IPS-15b (cell line): Measurements from ENCODE around the gene IL4I1.

Experiments
- H3K27me3 ChIP-seq: one replicate; pipeline ENCODE4 v1.6.1; 2013; ENCODE audit warnings: low read length; ENCODE audit not compliant: control insufficient read depth, insufficient read depth
- H3K36me3 ChIP-seq: one replicate; pipeline ENCODE4 v1.6.1; 2013; ENCODE audit warnings: low read length; ENCODE audit not compliant: control insufficient read depth, insufficient read depth
- H3K4me1 ChIP-seq: one replicate; pipeline ENCODE4 v1.6.1; 2013; ENCODE audit warnings: mild to moderate bottlenecking, low read length; ENCODE audit not compliant: control insufficient read depth, insufficient read depth
- H3K4me3 ChIP-seq: one replicate; pipeline ENCODE4 v1.5.1; 2013; ENCODE audit warnings: low read depth, low read length
- H3K9ac ChIP-seq: one replicate; pipeline ENCODE4 v1.6.1; 2013; ENCODE audit warnings: low read depth, mild to moderate bottlenecking, low read length
- H3K9me3 ChIP-seq: one replicate; pipeline ENCODE4 v1.6.1; 2013; ENCODE audit warnings: mild to moderate bottlenecking, low read length; ENCODE audit not compliant: control insufficient read depth, insufficient read depth

Gene IL4I1

GRCh38 chr19:49889038-49889686 is 7.5 kb downstream of the IL4I1 start:
- peaks cover 16% of the 10 kb centered on the region for H3K36me3 ChIP-seq
- no peaks in the 10 kb centered on the region for H3K9me3 ChIP-seq
- no peak overlapping the region for H3K9ac ChIP-seq
- peaks cover 2% of the 10 kb centered on the region for H3K27me3 ChIP-seq
- no peak overlapping the region for H3K4me3 ChIP-seq
- H3K4me1 ChIP-seq, result no peaks in the 10 kb centered on the region

DNA sequence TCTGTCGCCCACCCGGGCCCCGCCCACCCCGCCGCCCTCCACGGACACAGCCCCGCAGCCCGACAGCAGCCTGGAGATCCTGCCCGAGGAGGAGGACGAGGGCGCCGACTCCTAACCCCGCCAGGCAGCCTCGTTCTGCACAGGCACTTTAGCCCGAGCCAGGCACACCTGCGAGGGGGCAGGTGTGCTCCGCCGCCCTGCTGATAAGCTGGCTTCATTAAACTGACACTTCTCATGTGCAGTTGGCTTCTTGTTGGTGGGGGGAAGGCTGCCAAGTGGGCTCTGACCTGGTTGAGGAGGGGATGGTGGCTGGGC is 8.2 kb downstream of the IL4I1 start:
- H3K4me3 ChIP-seq, result no peak overlapping the region
- peaks cover 23% of the 10 kb centered on the region for H3K36me3 ChIP-seq
- H3K9me3 ChIP-seq, result no peaks in the 10 kb centered on the region
- no peak overlapping the region for H3K9ac ChIP-seq
- peaks cover 2% of the 10 kb centered on the region for H3K27me3 ChIP-seq
- no peaks in the 10 kb centered on the region for H3K4me1 ChIP-seq

- H3K4me1 ChIP-seq, result no peaks in the 10 kb centered on the region
- no peak overlapping the region for H3K9ac ChIP-seq
- H3K4me3 ChIP-seq, result no peak overlapping the region
- peaks cover 29% of the 10 kb centered on the region for H3K36me3 ChIP-seq
- H3K9me3 ChIP-seq, result no peaks in the 10 kb centered on the region
- peaks cover 2% of the 10 kb centered on the region for H3K27me3 ChIP-seq
Observed at GRCh38 chr19:49887665-49888509, 8.8 kb downstream of the IL4I1 start.

GRCh38 chr19:49887037-49887664 is 9.5 kb downstream of the IL4I1 start:
- no peaks in the 10 kb centered on the region for H3K4me1 ChIP-seq
- H3K27me3 ChIP-seq, result peaks cover 2% of the 10 kb centered on the region
- H3K9ac ChIP-seq, result no peak overlapping the region
- H3K36me3 ChIP-seq, result peaks cover 36% of the 10 kb centered on the region
- H3K4me3 ChIP-seq, result no peak overlapping the region
- H3K9me3 ChIP-seq, result no peaks in the 10 kb centered on the region

GRCh38 chr19:49884760-49885159 is 11.9 kb downstream of the IL4I1 start:
- Histone ChIP-seq H3K27me3 (peaks cover 2% of the 10 kb centered on the region), H3K4me1 (no peaks in the 10 kb centered on the region), H3K9ac (no peak overlapping the region), H3K36me3 (peaks cover 57% of the 10 kb centered on the region), H3K9me3 (no peaks in the 10 kb centered on the region), H3K4me3 (no peak overlapping the region)

DNA sequence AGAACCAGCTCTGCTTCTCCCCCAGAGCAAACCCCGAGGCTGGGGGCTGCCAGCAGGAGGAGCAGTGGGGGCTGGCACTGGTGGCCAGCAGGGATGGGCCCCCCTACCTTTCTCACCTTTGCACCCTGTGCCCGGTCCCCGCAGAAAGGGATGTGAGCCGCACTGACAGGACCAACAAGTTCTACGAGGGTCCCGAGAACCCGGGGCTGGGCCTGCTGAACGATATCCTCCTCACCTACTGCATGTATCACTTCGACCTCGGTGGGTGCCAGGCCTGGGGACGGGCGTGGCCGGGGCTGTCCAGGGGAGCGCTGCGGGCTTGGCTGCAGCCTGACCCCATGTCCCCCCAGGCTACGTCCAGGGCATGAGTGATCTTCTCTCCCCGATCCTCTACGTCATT is 12.6 kb downstream of the IL4I1 start:
- Histone ChIP-seq H3K9ac (no peak overlapping the region), H3K36me3 (peaks cover 57% of the 10 kb centered on the region), H3K4me3 (no peak overlapping the region)

DNA sequence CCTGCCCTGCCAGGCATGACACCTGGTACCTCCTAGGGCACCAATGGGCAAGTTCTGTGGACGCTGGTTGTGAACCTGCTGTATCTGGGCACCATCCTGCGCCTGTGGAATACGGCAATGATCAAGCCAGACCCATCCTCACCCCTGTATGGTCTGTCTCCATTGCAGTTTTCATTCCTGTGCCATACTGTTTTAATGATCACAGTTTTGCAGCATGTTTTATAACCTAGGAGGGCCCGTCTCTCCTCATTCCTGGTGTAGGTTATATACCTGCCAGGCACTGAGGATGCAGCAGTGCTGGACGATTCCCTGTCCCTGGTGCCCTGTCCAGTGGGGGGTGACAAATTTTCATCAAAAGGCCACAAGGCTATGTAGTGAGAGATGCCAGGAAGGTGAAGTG is 13.6 kb downstream of the IL4I1 start:
- Histone ChIP-seq H3K9me3 (no peaks in the 10 kb centered on the region), H3K4me3 (no peak overlapping the region), H3K27me3 (no peaks in the 10 kb centered on the region), H3K4me1 (no peaks in the 10 kb centered on the region), H3K9ac (no peak overlapping the region), H3K36me3 (peaks cover 60% of the 10 kb centered on the region)

More for the DNA sequence above, 12.6 kb downstream of the IL4I1 start:
- no peaks in the 10 kb centered on the region for H3K4me1 ChIP-seq
- no peaks in the 10 kb centered on the region for H3K9me3 ChIP-seq
- peaks cover 2% of the 10 kb centered on the region for H3K27me3 ChIP-seq

- H3K4me1 ChIP-seq, result no peaks in the 10 kb centered on the region
- H3K27me3 ChIP-seq, result no peaks in the 10 kb centered on the region
- H3K9ac ChIP-seq, result no peak overlapping the region
- no peaks in the 10 kb centered on the region for H3K9me3 ChIP-seq
- no peak overlapping the region for H3K4me3 ChIP-seq
- peaks cover 60% of the 10 kb centered on the region for H3K36me3 ChIP-seq
Observed at GRCh38 chr19:49882643-49883042, 14.0 kb downstream of the IL4I1 start.

DNA sequence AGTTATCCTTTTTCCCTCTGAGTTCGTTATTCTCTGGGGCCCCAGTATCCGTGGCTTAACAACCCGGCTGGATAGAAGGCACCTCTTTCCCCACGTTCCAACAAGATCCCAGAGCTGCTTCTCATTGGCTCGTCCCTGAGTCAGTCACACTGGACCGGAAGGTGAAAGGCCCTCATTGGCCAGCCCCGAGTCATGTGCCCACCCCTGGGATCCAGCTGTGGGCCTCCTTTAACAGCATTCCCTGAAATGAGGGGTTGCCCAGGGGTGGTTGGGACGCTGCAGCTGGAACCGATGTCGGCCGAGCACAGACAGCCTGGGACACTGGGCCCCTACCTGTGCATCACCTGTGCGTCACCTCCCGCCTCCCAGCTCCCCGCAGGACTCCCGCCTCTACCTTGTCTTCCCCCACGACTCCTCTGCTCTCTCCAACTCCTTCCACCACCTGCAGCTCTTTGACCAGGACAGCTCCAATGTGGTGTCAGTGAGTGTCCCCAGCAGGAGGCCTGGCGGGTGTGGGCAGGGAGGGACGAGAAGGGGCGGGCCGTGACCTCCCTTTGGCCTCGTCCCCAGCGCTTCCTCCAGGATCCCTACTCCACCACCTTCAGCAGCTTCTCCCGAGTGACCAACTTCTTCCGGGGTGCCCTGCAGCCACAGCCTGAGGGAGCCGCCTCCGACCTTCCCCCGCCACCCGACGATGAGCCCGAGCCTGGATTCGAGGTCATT is 14.9 kb downstream of the IL4I1 start:
- no peak overlapping the region for H3K4me3 ChIP-seq
- no peak overlapping the region for H3K9ac ChIP-seq
- H3K27me3 ChIP-seq, result no peaks in the 10 kb centered on the region
- H3K9me3 ChIP-seq, result no peaks in the 10 kb centered on the region
- H3K36me3 ChIP-seq, result peaks cover 56% of the 10 kb centered on the region
- no peaks in the 10 kb centered on the region for H3K4me1 ChIP-seq

DNA sequence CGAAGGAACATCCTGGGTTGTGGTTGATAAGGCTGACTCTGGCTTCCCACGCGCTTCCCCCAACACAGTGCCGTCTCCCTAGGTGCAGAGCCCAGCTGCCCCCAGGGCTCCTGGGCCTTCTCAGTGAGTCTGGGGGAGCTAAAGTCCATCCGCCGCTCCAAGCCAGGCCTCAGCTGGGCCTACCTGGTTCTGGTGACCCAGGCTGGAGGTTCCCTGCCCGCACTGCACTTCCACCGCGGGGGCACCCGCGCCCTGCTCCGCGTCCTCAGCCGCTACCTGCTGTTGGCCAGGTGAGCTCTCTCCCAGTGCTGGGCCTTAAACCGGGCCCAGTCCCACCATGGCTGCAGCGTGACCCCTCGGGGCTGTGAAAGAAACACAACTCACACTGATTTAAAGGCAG is 15.5 kb downstream of the IL4I1 start:
- H3K27me3 ChIP-seq, result no peaks in the 10 kb centered on the region
- no peaks in the 10 kb centered on the region for H3K9me3 ChIP-seq
- H3K4me3 ChIP-seq, result no peak overlapping the region
- no peaks in the 10 kb centered on the region for H3K4me1 ChIP-seq
- peaks cover 56% of the 10 kb centered on the region for H3K36me3 ChIP-seq
- H3K9ac ChIP-seq, result no peak overlapping the region

DNA sequence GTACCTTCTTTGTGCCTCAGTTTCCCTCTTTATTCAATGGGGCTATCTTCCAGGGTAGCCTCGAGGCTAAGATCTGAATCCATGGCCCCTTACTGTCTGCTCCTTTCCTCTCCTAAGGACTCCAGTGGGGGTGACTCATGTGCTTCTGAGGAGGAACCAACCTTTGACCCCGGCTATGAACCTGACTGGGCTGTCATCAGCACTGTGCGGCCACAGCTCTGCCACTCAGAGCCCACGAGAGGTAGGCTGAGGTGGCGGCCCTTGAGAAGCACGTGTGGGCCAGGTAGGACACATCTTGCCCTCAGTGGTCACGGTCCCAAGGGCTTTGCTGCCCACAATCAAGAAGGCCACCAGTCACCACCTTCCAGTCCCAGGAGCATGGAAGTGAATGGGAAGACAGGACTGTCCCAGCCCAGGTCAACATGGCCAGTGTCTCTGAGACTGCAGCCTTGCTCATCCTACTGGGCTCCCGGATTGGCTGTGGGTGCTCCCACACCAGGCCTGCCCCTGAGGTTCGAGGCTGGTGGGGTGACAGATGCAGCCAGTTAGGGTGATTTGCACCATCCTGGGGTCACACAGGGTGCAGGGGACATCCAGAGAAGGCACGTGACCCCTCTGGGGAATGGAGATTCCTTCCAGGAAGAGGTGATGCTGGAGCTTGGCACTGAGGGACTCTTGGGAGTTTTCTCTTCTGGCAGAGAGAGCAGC is 16.4 kb downstream of the IL4I1 start:
- no peaks in the 10 kb centered on the region for H3K9me3 ChIP-seq
- H3K36me3 ChIP-seq, result peaks cover 56% of the 10 kb centered on the region
- H3K9ac ChIP-seq, result no peak overlapping the region
- peaks cover 4% of the 10 kb centered on the region for H3K4me1 ChIP-seq
- H3K27me3 ChIP-seq, result no peaks in the 10 kb centered on the region
- no peak overlapping the region for H3K4me3 ChIP-seq
